K562 (cell line): Measurements from ENCODE around the gene VAPB. TPM values are rescaled to one million over a fixed set of nuclear protein-coding genes. Genes with fewer than 3 reads are reported as not detected.

ENCODE experiments used
- ATF7 ChIP-seq: fragments of 450-650 bp; IDR thresholded peaks from 2 replicates; pipeline ENCODE4 v1.7.1; 2014; ENCODE audit warnings: mild to moderate bottlenecking, moderate library complexity
- CREB3 ChIP-seq: fragments of 450-650 bp; conservative IDR thresholded peaks from 2 replicates; pipeline ENCODE4 v1.6.1; 2016; ENCODE audit warnings: missing genetic modification characterization, low read depth, mild to moderate bottlenecking, missing compliant biosample characterization, moderate library complexity
- CXXC5 ChIP-seq: fragments of 250-450 bp; sonication (Bioruptor Pico); IDR thresholded peaks from 2 replicates; pipeline ENCODE4 v1.8.0; 2022; ENCODE audit warnings: inconsistent platforms, mild to moderate bottlenecking, moderate library complexity
- EP400 ChIP-seq: fragments of 450-650 bp; IDR thresholded peaks from 2 replicates; pipeline ENCODE4 v1.6.1; 2017; ENCODE audit warnings: antibody characterized with exemption, mild to moderate bottlenecking, moderate library complexity
- KDM1A ChIP-seq, 2 experiments: fragments of 450-650 bp; IDR thresholded peaks; 2 replicates each; pipeline ENCODE4 v1.6.1; 2016; ENCODE audit warnings: mild to moderate bottlenecking in 2 of 2
- KDM4B ChIP-seq, 2 experiments: fragments of 450-650 bp in 1 of 2; sonication (generic) in 1 of 2; IDR thresholded peaks; 2 replicates each; pipeline ENCODE4 v1.6.1; 2016 to 2017; ENCODE audit warnings: borderline replicate concordance in 2 of 2, antibody characterized with exemption in 1 of 2, low read depth in 1 of 2, mild to moderate bottlenecking in 1 of 2
- TAF15 ChIP-seq: fragments of 200-400 bp; formaldehyde crosslinking; IDR thresholded peaks from 2 replicates; pipeline ENCODE4 v1.6.1; 2017; ENCODE audit warnings: mild to moderate bottlenecking, low read depth, low read length, moderate library complexity
- ZHX1 ChIP-seq: fragments of 150-350 bp; conservative IDR thresholded peaks from 2 replicates; pipeline ENCODE4 v1.6.1; 2014; ENCODE audit warnings: low read length
- ZNF165 ChIP-seq: fragments of 250-450 bp; sonication (Bioruptor Pico); IDR thresholded peaks from 2 replicates; pipeline ENCODE4 v1.4.0; 2020; ENCODE audit warnings: borderline replicate concordance
- ZNF354B ChIP-seq: fragments of 250-450 bp; sonication (Bioruptor Pico); IDR thresholded peaks from 2 replicates; pipeline ENCODE4 v1.4.0; 2020
- polyA plus RNA-seq, 8 experiments: library from polyadenylated mRNA; depleted of rRNA in 4 of 8; stranded (reverse) in 5 of 8; unstranded in 3 of 8; fragments of >200 nt; fragmentation: Nextera tagmentation in 2 of 8; fragmentation: Illumina TruSeq in 1 of 8; extraction: Ambion mirVana in 2 of 8; extraction: Trizol in 1 of 8; gene quantifications; 2 replicates each; pipeline versions ENCODE4 v1.2.1 to v1.2.3, GENCODE V29; 2011 to 2014; ENCODE audit warnings: inconsistent platforms in 1 of 8, missing spikeins in 1 of 8
- total RNA-seq, 7 experiments: library from RNA; depleted of rRNA in 6 of 7; stranded (reverse); fragments of >200 nt in 6 of 7; fragmentation: Illumina TruSeq in 2 of 7; extraction: Trizol in 2 of 7; gene quantifications; 2 replicates each; pipeline versions ENCODE4 v1.2.1 to v1.2.3, GENCODE V29; 2011 to 2021; ENCODE audit warnings: low replicate concordance in 1 of 7

The VAPB gene
- total and polyA plus RNA-seq, 9 of the 15 experiments (the other 6 are each of a cell fraction or from before 2014, with no cell fraction given) = 3.4 to 51.0 (median 27.9) TPM

- TF ChIP-seq ZHX1 = no peak
- TF ChIP-seq ZNF165 (CRISPR knock-in tag) = no peak
- TF ChIP-seq TAF15 = no peak
- TF ChIP-seq ATF7 = 0 out of 2 replicates have a peak, but pooled peaks have one; percentile 16
- no peak for TF ChIP-seq ZNF354B
- no peak for TF ChIP-seq KDM4B (IDR thresholded peaks at IDR 0.05; ENCODE audit: borderline replicate concordance in 2 of 2, low read depth in 1 of 2)
- peak in 1 of 2 experiments; percentile 11; a peak in 1 of 4 replicates for TF ChIP-seq KDM1A (IDR thresholded peaks at IDR 0.05)
- TF ChIP-seq CREB3 (tag) = peak; percentile 69; the same call in 1 of the 2 replicates
- peak; percentile 39; the same call in 1 of the 2 replicates for TF ChIP-seq CXXC5 (CRISPR knock-in tag)
- TF ChIP-seq EP400 = 0 out of 2 replicates have a peak, but pooled peaks have one; percentile 18
These were observed 14.8 kb upstream of the VAPB start (continued) for GRCh38 chr20:58374027-58374850.
